ENCODE measurements around the gene TEDC1. TPM values are rescaled to one million over a fixed set of nuclear protein-coding genes. Genes with fewer than 3 reads are reported as not detected.

Gene TEDC1
- total RNA-seq, 4 donors from 2014 or later, result 0.97 to 4.2 (median 2.2) TPM

DNA sequence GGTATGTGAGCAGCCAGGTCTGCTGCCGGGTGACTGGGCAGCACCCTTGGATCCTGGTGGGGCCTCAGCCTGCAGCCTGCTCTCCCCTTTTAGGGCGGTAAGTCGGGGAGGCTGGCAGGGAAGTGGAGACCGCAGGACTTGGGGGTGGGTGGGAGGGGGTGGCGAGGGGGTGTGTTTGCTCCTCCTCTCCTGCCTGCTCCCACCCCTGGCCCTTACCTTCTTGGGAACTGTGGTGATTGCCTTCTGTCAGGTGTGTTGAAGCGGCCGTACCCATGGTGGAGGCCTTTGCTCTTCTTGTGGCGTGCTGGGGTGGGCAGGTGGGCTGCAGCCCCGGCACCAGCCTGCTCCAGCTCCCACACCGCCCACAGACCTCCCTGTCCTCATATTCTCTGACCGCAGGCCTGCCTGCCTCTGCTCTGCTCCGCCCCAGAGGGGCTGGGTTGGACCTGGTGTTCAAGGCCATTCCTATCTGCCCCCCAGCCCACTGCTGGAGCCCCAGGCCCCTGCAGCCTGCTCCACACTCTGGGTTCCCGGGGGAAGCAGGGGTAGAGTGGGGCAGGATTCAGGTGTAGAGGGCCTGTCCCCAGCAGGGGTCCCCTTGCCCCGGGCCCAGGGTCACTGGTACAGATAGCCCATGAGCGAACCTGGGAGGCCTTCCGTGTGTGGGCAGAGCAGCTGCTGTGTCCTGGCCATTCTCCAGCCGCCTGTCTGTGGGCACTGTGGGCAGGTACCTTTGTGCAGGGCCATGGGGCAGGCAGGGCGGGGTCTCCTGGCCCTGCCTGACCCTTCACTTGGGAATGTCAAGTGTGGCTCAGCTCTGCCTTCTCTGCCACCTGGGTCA is 5.2 kb downstream of the TEDC1 start:
- Histone ChIP-seq H3K4me3 (no peak overlapping the region), H3K9me3 (no peaks in the 10 kb centered on the region), H3K27me3 (no peaks in the 10 kb centered on the region), H3K36me3 (no peaks in the 10 kb centered on the region), H3K27ac (peak overlapping the region in 2 of 4 donors; percentile 25 to 81), H3K4me1 (peaks cover 8 to 21% of the 10 kb centered on the region in 2 donors)
- in situ Hi-C loops (cut with MboI; ENCODE audit: low sequenced_read_pairs in 4 of 4), result loop anchor here in 1 of 4 donors (25.0 kb wide), 1 partner anchor 134 kb away; no protein-coding TSS in a partner anchor
- intact Hi-C loops (cut with DNase I; ENCODE audit: low total_unique reads), result loop anchor here (10.0 kb wide), 1 partner anchor 331 kb away; the partner anchor contains the start of gene JAG2
- no peak for TF ChIP-seq POLR2A (IDR thresholded peaks at IDR 0.05)
- TF ChIP-seq, protein P1, sequence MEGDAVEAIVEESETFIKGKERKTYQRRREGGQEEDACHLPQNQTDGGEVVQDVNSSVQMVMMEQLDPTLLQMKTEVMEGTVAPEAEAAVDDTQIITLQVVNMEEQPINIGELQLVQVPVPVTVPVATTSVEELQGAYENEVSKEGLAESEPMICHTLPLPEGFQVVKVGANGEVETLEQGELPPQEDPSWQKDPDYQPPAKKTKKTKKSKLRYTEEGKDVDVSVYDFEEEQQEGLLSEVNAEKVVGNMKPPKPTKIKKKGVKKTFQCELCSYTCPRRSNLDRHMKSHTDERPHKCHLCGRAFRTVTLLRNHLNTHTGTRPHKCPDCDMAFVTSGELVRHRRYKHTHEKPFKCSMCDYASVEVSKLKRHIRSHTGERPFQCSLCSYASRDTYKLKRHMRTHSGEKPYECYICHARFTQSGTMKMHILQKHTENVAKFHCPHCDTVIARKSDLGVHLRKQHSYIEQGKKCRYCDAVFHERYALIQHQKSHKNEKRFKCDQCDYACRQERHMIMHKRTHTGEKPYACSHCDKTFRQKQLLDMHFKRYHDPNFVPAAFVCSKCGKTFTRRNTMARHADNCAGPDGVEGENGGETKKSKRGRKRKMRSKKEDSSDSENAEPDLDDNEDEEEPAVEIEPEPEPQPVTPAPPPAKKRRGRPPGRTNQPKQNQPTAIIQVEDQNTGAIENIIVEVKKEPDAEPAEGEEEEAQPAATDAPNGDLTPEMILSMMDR (IDR thresholded peaks at IDR 0.05 in 4 of 5, conservative IDR thresholded peaks at IDR 0.05 in 1 of 5), result no peak
- ATAC-seq (no peak), DNase-seq (peak in 1 of 2 donors; percentile 10)

DNA sequence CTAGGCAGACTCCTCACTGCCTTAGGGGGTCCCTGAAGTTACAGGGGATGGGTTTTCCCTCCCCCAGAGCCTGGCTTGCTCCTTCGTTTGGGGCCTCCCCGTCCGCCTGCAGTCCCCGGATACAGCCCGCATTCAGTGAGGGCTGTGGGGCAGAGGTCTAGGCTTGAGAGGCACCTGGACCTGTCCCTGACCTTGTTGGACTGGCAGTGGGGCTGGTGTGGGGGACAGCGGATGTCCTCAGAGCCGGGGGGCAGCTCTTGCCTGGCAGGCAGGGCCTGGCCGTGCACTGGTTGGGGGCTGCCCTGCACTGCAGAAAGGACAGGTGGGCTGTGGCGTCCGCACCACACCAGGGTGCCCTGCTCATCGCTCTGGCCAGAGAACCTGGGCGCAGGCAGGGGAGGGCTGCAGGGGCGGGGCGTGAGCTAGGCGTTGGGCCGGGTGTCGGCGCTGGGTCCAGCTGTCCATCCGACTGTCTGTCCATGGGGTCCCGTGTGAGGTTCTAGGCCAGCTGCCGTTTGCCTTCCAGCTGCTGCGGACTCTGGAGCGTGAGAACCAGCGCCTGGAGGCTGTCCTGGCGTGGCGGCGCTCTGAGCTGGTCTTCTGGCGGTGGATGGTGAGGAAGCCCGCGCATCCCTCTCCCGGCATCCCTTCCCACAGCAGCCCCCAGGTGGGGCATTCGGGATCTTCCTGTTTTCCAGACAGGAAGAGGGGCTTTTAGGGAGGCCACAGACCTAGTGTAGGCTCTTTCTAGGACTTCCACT is 6.0 kb downstream of the TEDC1 start:
- no peaks in the 10 kb centered on the region for H3K9me3 ChIP-seq
- H3K27ac ChIP-seq, result no peak overlapping the region
- in situ Hi-C loops (cut with MboI; ENCODE audit: low sequenced_read_pairs in 4 of 4) (loop anchor here in 1 of 4 donors (25.0 kb wide), 1 partner anchor 135 kb away; no protein-coding TSS in a partner anchor), intact Hi-C loops (cut with DNase I; ENCODE audit: low total_unique reads) (loop anchor here (10.0 kb wide), 1 partner anchor 332 kb away; the partner anchor contains the start of gene JAG2)
- H3K36me3 ChIP-seq, result no peaks in the 10 kb centered on the region
- no peak for DNase-seq
- no peaks in the 10 kb centered on the region for H3K27me3 ChIP-seq
- H3K4me1 ChIP-seq, result peaks cover 3 to 16% of the 10 kb centered on the region in 2 donors
- no peak overlapping the region for H3K4me3 ChIP-seq
- no peak for ATAC-seq
- TF ChIP-seq, protein P1 (IDR thresholded peaks at IDR 0.05 in 4 of 5, conservative IDR thresholded peaks at IDR 0.05 in 1 of 5), result no peak
- TF ChIP-seq POLR2A (IDR thresholded peaks at IDR 0.05), result no peak

DNA sequence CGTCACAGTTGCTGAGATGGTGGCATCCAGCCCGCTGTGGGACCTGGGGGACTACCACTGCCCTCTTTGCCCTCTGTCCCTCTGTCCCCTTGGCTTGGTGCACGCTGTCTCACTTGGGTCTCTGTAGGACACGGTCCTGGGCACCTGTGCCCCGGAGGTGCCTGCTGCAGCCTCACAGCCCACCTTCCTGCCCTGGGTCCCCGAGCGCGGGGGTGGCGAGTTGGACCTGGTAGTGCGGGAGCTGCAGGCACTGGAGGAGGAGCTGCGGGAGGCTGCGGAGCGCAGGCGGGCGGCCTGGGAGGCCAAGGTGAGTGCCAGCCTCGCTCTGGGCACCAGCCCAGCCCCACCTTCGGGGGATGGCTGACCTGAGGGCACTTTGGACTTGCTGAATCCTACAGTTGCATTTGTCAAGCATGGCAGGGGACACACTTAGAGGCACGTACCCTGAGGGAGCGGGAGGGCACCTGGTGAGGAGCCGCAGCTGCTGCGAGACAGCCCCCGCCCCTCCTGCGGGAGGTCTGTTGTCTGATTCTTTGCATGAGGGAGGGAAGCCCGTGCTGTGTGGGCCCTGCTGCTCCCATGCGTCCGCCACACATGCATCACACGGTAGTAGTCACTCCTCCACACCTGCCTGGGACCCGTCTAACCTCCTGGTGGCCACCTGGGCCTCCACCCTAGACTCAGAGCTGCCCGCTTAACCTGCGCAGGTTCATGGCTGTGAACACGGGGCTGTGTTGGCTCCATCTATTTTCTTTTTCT is 6.8 kb downstream of the TEDC1 start:
- no peaks in the 10 kb centered on the region for H3K27me3 ChIP-seq
- no peaks in the 10 kb centered on the region for H3K36me3 ChIP-seq
- intact Hi-C loops (cut with DNase I; ENCODE audit: low total_unique reads), result loop anchor here (10.0 kb wide), 1 partner anchor 333 kb away; the partner anchor contains the start of gene JAG2
- no peak overlapping the region for H3K27ac ChIP-seq
- no peaks in the 10 kb centered on the region for H3K9me3 ChIP-seq
- ATAC-seq, result no peak
- H3K4me1 ChIP-seq, result peaks cover 0 to 16% of the 10 kb centered on the region in 2 donors
- in situ Hi-C loops (cut with MboI; ENCODE audit: low sequenced_read_pairs in 4 of 4), result loop anchor here in 1 of 4 donors (25.0 kb wide), 1 partner anchor 136 kb away; no protein-coding TSS in a partner anchor
- TF ChIP-seq, protein P1 (IDR thresholded peaks at IDR 0.05 in 4 of 5, conservative IDR thresholded peaks at IDR 0.05 in 1 of 5), result no peak
- no peak for TF ChIP-seq POLR2A (IDR thresholded peaks at IDR 0.05)
- H3K4me3 ChIP-seq, result no peak overlapping the region
- no peak for DNase-seq

Measured in gastrocnemius medialis (tissue), 4 donors.